WI38 (cell line): ENCODE results near the gene B4GALT1.

Experiments used
- H3K4me3 ChIP-seq: 2 replicates; pipeline ENCODE4 v1.5.1; 2011; ENCODE audit warnings: low read depth, mild to moderate bottlenecking, control low read depth, low read length
- CTCF ChIP-seq: IDR thresholded peaks from 2 replicates; pipeline ENCODE4 v1.5.1; 2012; ENCODE audit warnings: low read depth, mild to moderate bottlenecking, control low read depth, low read length

The B4GALT1 gene

GRCh38 chr9:33198165-33198564 is 31.0 kb upstream of the B4GALT1 start:
- no peak for TF ChIP-seq CTCF

DNA sequence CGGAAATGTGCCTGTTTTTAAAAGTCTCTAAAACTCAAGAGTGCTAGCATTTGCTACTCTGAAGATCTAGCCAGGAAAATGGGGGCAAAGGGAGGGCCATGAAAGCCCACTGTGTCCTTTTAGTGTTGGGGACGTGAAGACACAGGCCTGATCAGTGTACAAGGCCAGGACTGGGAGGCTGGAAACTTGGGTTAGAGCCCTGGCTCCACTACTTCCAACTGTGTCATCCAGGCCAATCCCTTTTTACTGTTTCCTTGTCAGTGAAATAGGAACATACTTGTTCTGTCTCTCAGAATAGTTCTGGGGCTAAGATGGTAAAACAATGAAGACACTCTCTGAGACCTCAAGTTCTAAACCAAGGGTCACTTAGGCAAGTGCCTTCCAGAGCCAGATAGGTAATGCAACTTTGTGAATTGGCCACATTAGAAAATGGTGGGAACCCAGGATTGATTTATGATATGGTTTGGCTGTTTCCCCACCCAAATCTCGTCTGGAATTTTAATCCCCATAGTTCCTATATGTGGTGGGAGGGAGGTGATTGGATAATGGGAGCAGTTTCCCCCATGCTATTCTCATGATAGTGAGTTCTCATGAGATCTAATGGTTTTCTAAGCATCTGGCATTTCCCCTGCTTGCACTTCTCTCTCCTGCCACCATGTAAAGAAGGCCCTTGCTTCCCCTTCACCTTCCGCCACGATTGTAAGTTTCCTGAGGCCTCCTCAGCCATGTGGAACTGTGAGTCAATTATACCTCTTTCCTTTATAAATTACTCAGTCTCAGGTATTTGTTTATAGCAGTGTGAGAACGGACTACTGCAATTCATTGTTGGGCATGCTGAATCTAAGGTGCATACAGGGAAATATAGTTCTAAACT is 30.4 kb upstream of the B4GALT1 start:
- H3K4me3 ChIP-seq: no peak overlapping the region
- TF ChIP-seq CTCF: no peak

More at GRCh38 chr9:33198165-33198564, 31.0 kb upstream of the B4GALT1 start:
- H3K4me3 ChIP-seq: no peak overlapping the region

DNA sequence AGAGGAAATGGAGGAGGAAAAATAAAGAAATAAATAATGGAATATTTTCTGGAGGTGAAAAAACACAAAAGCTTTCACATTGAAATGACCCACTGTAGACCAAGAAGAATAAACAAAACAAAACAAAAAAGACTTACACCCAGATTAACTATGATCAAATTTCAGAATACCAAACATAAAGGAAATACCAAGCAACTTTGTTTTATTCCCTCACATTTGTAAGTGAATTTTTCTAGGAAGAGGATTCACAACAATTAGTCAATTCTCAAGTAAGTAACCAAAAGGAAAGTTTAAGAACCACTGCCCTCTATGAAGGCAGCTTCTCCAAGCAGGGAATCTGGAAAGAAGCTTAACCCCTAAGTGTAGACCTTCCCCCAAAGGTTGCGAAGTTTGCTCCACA is 29.6 kb upstream of the B4GALT1 start:
- TF ChIP-seq CTCF: no peak

GRCh38 chr9:33193818-33194217 is 26.7 kb upstream of the B4GALT1 start:
- no peak for TF ChIP-seq CTCF
- H3K4me3 ChIP-seq: no peak overlapping the region

More for the DNA sequence above, 29.6 kb upstream of the B4GALT1 start:
- H3K4me3 ChIP-seq: no peak overlapping the region

GRCh38 chr9:33192493-33193255 is 25.5 kb upstream of the B4GALT1 start:
- no peak for TF ChIP-seq CTCF
- H3K4me3 ChIP-seq: no peak overlapping the region

- no peak for TF ChIP-seq CTCF
- no peak overlapping the region for H3K4me3 ChIP-seq
Observed at GRCh38 chr9:33190021-33190705, 23.0 kb upstream of the B4GALT1 start.
